Esophagus muscularis mucosa (tissue), 4 donors: ENCODE measurements around the gene CASKIN2. TPM values are rescaled to one million over a fixed set of nuclear protein-coding genes. Genes with fewer than 3 reads are reported as not detected.

ENCODE experiments used
- DNase-seq: peaks from one replicate; pipeline ENCODE4 v3.0.0-alpha.2; 2017; ENCODE audit errors: extremely low spot score
- H3K27ac ChIP-seq, 4 donors: fragments of 200-600 bp; sonication (generic); replicated peaks in 1 of 4; 1 replicate in 3 of 4; 2 replicates in 1 of 4; pipeline ENCODE4 v1.5.1; 2016 to 2019; ENCODE audit warnings: mild to moderate bottlenecking in 1 of 4
- H3K27me3 ChIP-seq, 4 donors: fragments of 200-600 bp; sonication (generic); one replicate each; pipeline versions ENCODE4 v1.5.1 to v1.6.0; 2016 to 2019
- H3K36me3 ChIP-seq, 4 donors: fragments of 200-600 bp; sonication (generic); one replicate each; pipeline ENCODE4 v1.5.1; 2016 to 2019
- H3K4me1 ChIP-seq, 4 donors: fragments of 200-600 bp; sonication (generic); one replicate each; pipeline ENCODE4 v1.5.1; 2016 to 2019
- H3K4me3 ChIP-seq, 4 donors: fragments of 200-600 bp; sonication (generic); 1 replicate in 2 of 4; 2 replicates in 2 of 4; pipeline ENCODE4 v1.5.1; 2016 to 2019; ENCODE audit warnings: mild to moderate bottlenecking in 4 of 4, moderate library complexity in 1 of 4
- H3K9me3 ChIP-seq, 4 donors: fragments of 200-600 bp; sonication (generic); 1 replicate in 3 of 4; 2 replicates in 1 of 4; pipeline ENCODE4 v1.5.1; 2016 to 2019
- EP300 ChIP-seq: sonication (generic); formaldehyde crosslinking; IDR thresholded peaks from one replicate; pipeline ENCODE4 v1.6.1; 2017; ENCODE audit warnings: antibody characterized with exemption
- POLR2A ChIP-seq: fragments of 450-650 bp; IDR thresholded peaks from one replicate; pipeline ENCODE4 v1.6.1; 2017; ENCODE audit warnings: antibody characterized with exemption, moderate library complexity, mild to moderate bottlenecking, low read depth
- POLR2AphosphoS5 ChIP-seq, 2 donors: sonication (generic); formaldehyde crosslinking; IDR thresholded peaks; one replicate each; pipeline ENCODE4 v1.6.1; 2017; ENCODE audit warnings: antibody characterized with exemption in 2 of 2
- WGBS: methylation state at CpG from one replicate; pipeline ENCODE4 v1.1.5; 2018; 5-methylcytosine and 5-hydroxymethylcytosine counted together
- intact Hi-C: fragments of 100-400 bp; cut with DNase I; formaldehyde crosslinking; loops from one replicate; pipeline ENCODE4 v1.15.1; 2023
- total RNA-seq, 4 donors: library from RNA; depleted of rRNA; stranded (reverse); fragments of >200 nt; gene quantifications; one replicate each; pipeline versions ENCODE4 v1.1.0 to v1.2.1, GENCODE V29; 2016
- TF ChIP-seq, protein P1 (sequence below), 3 experiments: fragments of 200-600 bp in 2 of 3; fragments of 450-650 bp in 1 of 3; sonication (generic) in 2 of 3; IDR thresholded peaks; one replicate each; pipeline ENCODE4 v1.5.1; 2017 to 2019; ENCODE audit warnings: antibody characterized with exemption in 3 of 3, mild to moderate bottlenecking in 2 of 3, moderate library complexity in 1 of 3

CASKIN2 gene
- total RNA-seq, 4 donors from 2014 or later: 16.2 to 43.5 (median 35.5) TPM

DNA sequence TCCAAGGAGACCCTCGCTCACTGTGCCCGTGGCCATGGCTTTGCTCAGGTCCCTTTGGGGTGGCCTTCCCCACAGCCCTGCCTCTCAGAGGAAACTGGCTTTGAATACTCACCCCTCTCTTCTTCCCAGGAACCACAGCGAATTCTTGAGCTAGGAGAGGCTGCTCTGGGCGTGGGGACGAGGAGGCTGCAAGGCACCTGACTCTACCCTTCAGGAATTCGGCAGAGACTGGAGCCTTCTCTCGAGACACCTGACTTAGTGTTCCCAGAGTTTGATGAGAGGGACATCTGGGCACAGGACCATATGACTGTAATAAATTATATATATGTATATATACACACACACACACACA lies 16.4 kb upstream of the CASKIN2 start:
- Histone ChIP-seq H3K4me1 (peaks cover 0 to 2% (median under 1%) of the 10 kb centered on the region in 4 donors), H3K27ac (no peak overlapping the region), H3K27me3 (no peaks in the 10 kb centered on the region), H3K4me3 (no peak overlapping the region), H3K36me3 (peaks cover 0 to 8% (median 2%) of the 10 kb centered on the region in 4 donors), H3K9me3 (no peaks in the 10 kb centered on the region)
- no peak for DNase-seq
- intact Hi-C loops: no loop called here
- 97% methylated on average over 3 of the region's 7 CpGs for WGBS
- TF ChIP-seq POLR2AphosphoS5 (IDR thresholded peaks at IDR 0.05) (no peak), EP300 (no peak), POLR2A (no peak)
- TF ChIP-seq, protein P1, sequence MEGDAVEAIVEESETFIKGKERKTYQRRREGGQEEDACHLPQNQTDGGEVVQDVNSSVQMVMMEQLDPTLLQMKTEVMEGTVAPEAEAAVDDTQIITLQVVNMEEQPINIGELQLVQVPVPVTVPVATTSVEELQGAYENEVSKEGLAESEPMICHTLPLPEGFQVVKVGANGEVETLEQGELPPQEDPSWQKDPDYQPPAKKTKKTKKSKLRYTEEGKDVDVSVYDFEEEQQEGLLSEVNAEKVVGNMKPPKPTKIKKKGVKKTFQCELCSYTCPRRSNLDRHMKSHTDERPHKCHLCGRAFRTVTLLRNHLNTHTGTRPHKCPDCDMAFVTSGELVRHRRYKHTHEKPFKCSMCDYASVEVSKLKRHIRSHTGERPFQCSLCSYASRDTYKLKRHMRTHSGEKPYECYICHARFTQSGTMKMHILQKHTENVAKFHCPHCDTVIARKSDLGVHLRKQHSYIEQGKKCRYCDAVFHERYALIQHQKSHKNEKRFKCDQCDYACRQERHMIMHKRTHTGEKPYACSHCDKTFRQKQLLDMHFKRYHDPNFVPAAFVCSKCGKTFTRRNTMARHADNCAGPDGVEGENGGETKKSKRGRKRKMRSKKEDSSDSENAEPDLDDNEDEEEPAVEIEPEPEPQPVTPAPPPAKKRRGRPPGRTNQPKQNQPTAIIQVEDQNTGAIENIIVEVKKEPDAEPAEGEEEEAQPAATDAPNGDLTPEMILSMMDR (IDR thresholded peaks at IDR 0.05): no peak

- Histone ChIP-seq H3K4me3 (no peak overlapping the region), H3K4me1 (peaks cover 5 to 9% (median 6%) of the 10 kb centered on the region in 4 donors), H3K9me3 (no peaks in the 10 kb centered on the region), H3K27me3 (no peaks in the 10 kb centered on the region), H3K27ac (no peak overlapping the region), H3K36me3 (peaks cover 0 to 8% (median 2%) of the 10 kb centered on the region in 4 donors)
- TF ChIP-seq, protein P1 (IDR thresholded peaks at IDR 0.05): no peak
- TF ChIP-seq POLR2AphosphoS5 (IDR thresholded peaks at IDR 0.05): no peak
- TF ChIP-seq POLR2A: no peak
- TF ChIP-seq EP300: no peak
- DNase-seq: no peak
- 86% methylated on average over 18 of the region's 19 CpGs for whole genome bisulfite sequencing
- intact Hi-C loops: no loop called here
Measured at GRCh38 chr17:75530837-75531720, 15.7 kb upstream of the CASKIN2 start.

DNA sequence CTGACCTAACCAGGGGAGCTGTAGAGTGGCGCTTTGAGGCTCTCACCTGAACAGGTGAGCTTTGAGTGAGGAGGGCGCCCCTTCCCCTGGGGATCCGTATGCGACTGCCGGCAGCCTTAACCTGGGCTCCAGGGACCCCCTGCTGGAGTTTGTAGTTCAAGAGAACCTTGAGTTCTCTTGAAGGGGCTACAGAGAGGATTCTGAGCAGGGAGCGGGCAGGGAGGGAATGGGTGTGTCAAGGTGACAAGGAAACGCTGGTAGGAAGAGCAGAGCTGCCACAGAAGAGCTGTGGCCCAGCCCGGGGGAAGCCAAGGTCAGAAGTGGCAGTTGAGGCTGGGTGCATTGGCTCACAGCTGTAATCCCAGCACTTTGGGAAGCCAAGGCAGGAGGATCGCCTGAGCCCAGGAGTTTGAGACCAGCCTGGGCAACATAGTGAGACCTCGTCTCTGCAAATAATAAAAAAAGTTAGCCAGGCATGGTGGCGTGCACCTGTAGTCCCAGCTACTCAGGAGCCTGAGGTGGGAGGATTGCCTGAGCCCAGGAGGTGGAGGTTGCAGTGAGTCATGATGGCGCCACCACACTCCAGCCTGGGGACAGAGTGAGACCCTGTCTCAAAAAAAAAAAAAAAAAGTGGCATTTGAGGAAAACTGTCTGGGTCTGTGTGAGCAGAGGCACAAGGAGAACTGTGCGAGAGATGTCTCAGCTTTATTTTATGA lies 11.4 kb upstream of the CASKIN2 start:
- no peaks in the 10 kb centered on the region for H3K27me3 ChIP-seq
- peaks cover 0 to 12% (median 6%) of the 10 kb centered on the region in 4 donors for H3K36me3 ChIP-seq
- H3K9me3 ChIP-seq: no peaks in the 10 kb centered on the region
- peaks cover 17 to 29% (median 23%) of the 10 kb centered on the region in 4 donors for H3K4me1 ChIP-seq
- intact Hi-C loops: no loop called here
- peak overlapping the region in 1 of 4 donors; percentile 3 for H3K27ac ChIP-seq
- no peak for DNase-seq
- H3K4me3 ChIP-seq: peak overlapping the region in 3 of 4 donors; percentile 70 to 75 (median 71)
- TF ChIP-seq, protein P1 (IDR thresholded peaks at IDR 0.05): no peak
- TF ChIP-seq POLR2AphosphoS5 (IDR thresholded peaks at IDR 0.05) (no peak), EP300 (no peak), POLR2A (no peak)
- 68% methylated on average over 10 of the region's 13 CpGs for WGBS

GRCh38 chr17:75525806-75526554 lies 10.6 kb upstream of the CASKIN2 start:
- 3% methylated on average over 36 of the region's 60 CpGs for WGBS
- Histone ChIP-seq H3K27me3 (no peaks in the 10 kb centered on the region), H3K4me1 (peaks cover 17 to 29% (median 23%) of the 10 kb centered on the region in 4 donors), H3K36me3 (peaks cover 0 to 19% (median 12%) of the 10 kb centered on the region in 4 donors), H3K4me3 (peak overlapping the region; percentile 67 to 75 (median 70)), H3K9me3 (no peaks in the 10 kb centered on the region), H3K27ac (peak overlapping the region in 3 of 4 donors; percentile 62 to 75 (median 66))
- TF ChIP-seq POLR2A (no peak), POLR2AphosphoS5 (IDR thresholded peaks at IDR 0.05) (no peak), EP300 (no peak)
- TF ChIP-seq, protein P1 (IDR thresholded peaks at IDR 0.05): no peak
- DNase-seq: no peak
- intact Hi-C loops: no loop called here
